Neural progenitor cell (in vitro differentiated cells): ENCODE measurements around the gene RAB11FIP3. TPM values are rescaled to one million over a fixed set of nuclear protein-coding genes. Genes with fewer than 3 reads are reported as not detected.
A peak's percentile ranks its signal among the peaks of the same experiment; 100 is the strongest.
"Not testable (repeated sequence)": the region's sequence is repeated elsewhere in the genome, so short reads cannot be mapped to it uniquely, and the experiment has no call there.

Experiments used
- DNase-seq: peaks from one replicate; pipeline ENCODE4 v3.0.0-alpha.2; 2016; ENCODE audit warnings: low spot score
- H2AFZ ChIP-seq: fragments of 200-600 bp; sonication (generic); replicated peaks from 2 replicates; pipeline ENCODE4 v1.6.1; 2016; ENCODE audit warnings: antibody characterized with exemption
- H3F3A ChIP-seq: fragments of 200-600 bp; sonication (generic); 2 replicates; pipeline ENCODE4 v1.6.1; 2016; ENCODE audit warnings: antibody characterized with exemption, low read depth
- H3K27ac ChIP-seq: fragments of 200-600 bp; sonication (generic); 2 replicates; pipeline ENCODE4 v1.5.1; 2016; ENCODE audit warnings: mild to moderate bottlenecking
- H3K27me3 ChIP-seq: fragments of 200-600 bp; sonication (generic); 2 replicates; pipeline ENCODE4 v1.6.1; 2016; ENCODE audit warnings: mild to moderate bottlenecking, moderate library complexity
- H3K36me3 ChIP-seq: fragments of 200-600 bp; sonication (generic); 2 replicates; pipeline ENCODE4 v1.5.1; 2016
- H3K4me1 ChIP-seq: fragments of 200-600 bp; sonication (generic); 2 replicates; pipeline ENCODE4 v1.6.1; 2016; ENCODE audit warnings: mixed run types
- H3K4me2 ChIP-seq: fragments of 200-600 bp; sonication (generic); 2 replicates; pipeline ENCODE4 v1.6.1; 2016
- H3K4me3 ChIP-seq: fragments of 200-600 bp; sonication (generic); 2 replicates; pipeline ENCODE4 v1.5.1; 2016
- H3K79me2 ChIP-seq: fragments of 200-600 bp; sonication (generic); 2 replicates; pipeline ENCODE4 v1.6.1; 2016; ENCODE audit warnings: low read depth
- H3K9ac ChIP-seq: fragments of 200-600 bp; sonication (generic); 2 replicates; pipeline ENCODE4 v1.6.1; 2016
- H3K9me3 ChIP-seq: fragments of 200-600 bp; sonication (generic); 2 replicates; pipeline ENCODE4 v1.5.1; 2016; ENCODE audit warnings: low read depth
- H4K20me1 ChIP-seq: fragments of 200-600 bp; sonication (generic); 2 replicates; pipeline ENCODE4 v1.6.1; 2016; ENCODE audit warnings: low read depth
- H3K27ac Mint-ChIP-seq: 3 replicates; pipeline ENCODE4 v1.8.0; 2021; ENCODE audit warnings: mixed read lengths
- H3K27me3 Mint-ChIP-seq: 2 replicates; pipeline ENCODE4 v1.8.0; 2022; ENCODE audit warnings: low read depth, mild to moderate bottlenecking, inconsistent platforms, moderate library complexity, mixed read lengths; ENCODE audit not compliant: insufficient read depth
- H3K36me3 Mint-ChIP-seq: 3 replicates; pipeline ENCODE4 v1.8.0; 2021; ENCODE audit warnings: mixed read lengths
- H3K4me1 Mint-ChIP-seq: 3 replicates; pipeline ENCODE4 v1.8.0; 2021; ENCODE audit warnings: mixed read lengths
- H3K4me3 Mint-ChIP-seq: 3 replicates; pipeline ENCODE4 v1.8.0; 2021; ENCODE audit warnings: mild to moderate bottlenecking, moderate library complexity, mixed read lengths
- H3K9me3 Mint-ChIP-seq: 3 replicates; pipeline ENCODE4 v1.8.0; 2020; ENCODE audit warnings: mixed read lengths
- CTCF ChIP-seq: fragments of 200-600 bp; sonication (generic); IDR thresholded peaks from 2 replicates; pipeline ENCODE4 v1.5.1; 2017; ENCODE audit warnings: antibody characterized with exemption, mild to moderate bottlenecking
- EZH2 ChIP-seq: fragments of 200-600 bp; sonication (generic); IDR thresholded peaks from 2 replicates; pipeline ENCODE4 v1.6.1; 2017; ENCODE audit warnings: antibody characterized with exemption, mild to moderate bottlenecking, moderate library complexity
- EZH2phosphoT487 ChIP-seq: fragments of 200-600 bp; sonication (generic); IDR thresholded peaks from 2 replicates; pipeline ENCODE4 v1.6.1; 2017; ENCODE audit warnings: antibody characterized with exemption
- total RNA-seq: library from RNA; depleted of rRNA; stranded (reverse); fragments of >200 nt; gene quantifications from 2 replicates; pipeline ENCODE4 v1.2.3, GENCODE V29; 2015; ENCODE audit warnings: low replicate concordance

RAB11FIP3 gene
- total RNA-seq, 1 donor from 2014 or later = 15.5 TPM

- Mint-ChIP-seq H3K4me1 (peaks cover 35% of the 10 kb centered on the region), H3K4me3 (peak within 1 kb of the TSS; percentile 92), H3K27me3 (peaks cover 13% of the 10 kb centered on the region), H3K27ac (no peak within 1 kb of the TSS), H3K9me3 (no peaks in the 10 kb centered on the region), H3K36me3 (no peaks in the 10 kb centered on the region)
- Histone ChIP-seq H3K9ac (peak within 1 kb of the TSS; percentile 77), H3K79me2 (peaks cover 23% of the 10 kb centered on the region), H4K20me1 (peaks cover 50% of the 10 kb centered on the region), H3K27me3 (peaks cover 27% of the 10 kb centered on the region), H2AFZ (no peak within 1 kb of the TSS), H3K36me3 (no peaks in the 10 kb centered on the region), H3K27ac (no peak within 1 kb of the TSS), H3F3A (peaks cover 50% of the 10 kb centered on the region), H3K9me3 (no peaks in the 10 kb centered on the region), H3K4me3 (peak within 1 kb of the TSS; percentile 69), H3K4me1 (peaks cover 32% of the 10 kb centered on the region), H3K4me2 (peak within 1 kb of the TSS; percentile 99)
- TF ChIP-seq CTCF (no peak), EZH2phosphoT487 (no peak), EZH2 (peak; percentile 73)
- peak; percentile 84 for DNase-seq
Measured at GRCh38 chr16:381789-382717, 43.4 kb upstream of the RAB11FIP3 start, which contains the start of gene PGAP6. Gene PGAP6 (minus strand): TSS chr16:381978. CDS start chr16:381821, 157 bp downstream.

- Histone ChIP-seq H3K27me3 (peaks cover 27% of the 10 kb centered on the region), H2AFZ (no peak overlapping the region), H3K79me2 (peaks cover 23% of the 10 kb centered on the region), H3K4me1 (peaks cover 36% of the 10 kb centered on the region), H3K27ac (no peak overlapping the region), H3K9me3 (no peaks in the 10 kb centered on the region), H3K4me2 (peak overlapping the region; percentile 89), H3K4me3 (peak overlapping the region; percentile 66), H3K9ac (no peak overlapping the region), H4K20me1 (peaks cover 45% of the 10 kb centered on the region), H3K36me3 (no peaks in the 10 kb centered on the region), H3F3A (peaks cover 59% of the 10 kb centered on the region)
- peak overlapping the region; percentile 92 for H3K4me3 Mint-ChIP-seq
- H3K9me3 Mint-ChIP-seq = no peaks in the 10 kb centered on the region
- DNase-seq = peak; percentile 67
- TF ChIP-seq EZH2 (no peak), EZH2phosphoT487 (no peak), CTCF (no peak)
- H3K4me1 Mint-ChIP-seq = peaks cover 43% of the 10 kb centered on the region
- peak overlapping the region; percentile 34 for H3K27ac Mint-ChIP-seq
- peaks cover 15% of the 10 kb centered on the region for H3K27me3 Mint-ChIP-seq
- no peaks in the 10 kb centered on the region for H3K36me3 Mint-ChIP-seq
Measured at GRCh38 chr16:383326-384051, 42.0 kb upstream of the RAB11FIP3 start.

- Histone ChIP-seq H4K20me1 (peaks cover 20% of the 10 kb centered on the region), H3K27me3 (peaks cover 27% of the 10 kb centered on the region), H3K79me2 (no peaks in the 10 kb centered on the region), H3K9ac (no peak overlapping the region), H3K4me2 (no peak overlapping the region), H3K4me3 (no peak overlapping the region), H3K4me1 (peaks cover 25% of the 10 kb centered on the region), H3K36me3 (no peaks in the 10 kb centered on the region), H3K9me3 (no peaks in the 10 kb centered on the region), H3F3A (peaks cover 49% of the 10 kb centered on the region), H2AFZ (no peak overlapping the region), H3K27ac (no peak overlapping the region)
- Mint-ChIP-seq H3K27ac (peak overlapping the region; percentile 83), H3K27me3 (peaks cover 11% of the 10 kb centered on the region), H3K4me3 (no peak overlapping the region), H3K36me3 (peaks cover 2% of the 10 kb centered on the region), H3K4me1 (peaks cover 51% of the 10 kb centered on the region), H3K9me3 (peaks cover 3% of the 10 kb centered on the region)
- TF ChIP-seq CTCF (peak; percentile 17), EZH2phosphoT487 (no peak)
- DNase-seq = no peak
Measured at GRCh38 chr16:386641-387156, 38.8 kb upstream of the RAB11FIP3 start.

- not testable (repeated sequence) for H2AFZ ChIP-seq, H3K9ac ChIP-seq, H3K79me2 ChIP-seq, H3K27ac ChIP-seq, H3K9me3 Mint-ChIP-seq, H3K36me3 ChIP-seq, H3K9me3 ChIP-seq, H3K4me2 ChIP-seq, H3K4me3 ChIP-seq, DNase-seq, H3K36me3 Mint-ChIP-seq, H3K4me3 Mint-ChIP-seq
- Mint-ChIP-seq H3K4me1 (peaks cover 44% of the 10 kb centered on the region), H3K27ac (peak overlapping the region; percentile 15), H3K27me3 (peaks cover 14% of the 10 kb centered on the region)
- H3F3A ChIP-seq = peaks cover 38% of the 10 kb centered on the region
- peaks cover 11% of the 10 kb centered on the region for H4K20me1 ChIP-seq
- H3K27me3 ChIP-seq = peaks cover 15% of the 10 kb centered on the region
- peaks cover 17% of the 10 kb centered on the region for H3K4me1 ChIP-seq
Measured at GRCh38 chr16:387761-388666, 37.4 kb upstream of the RAB11FIP3 start.
